Natural killer cell (primary cell): Measurements from ENCODE around the gene NFIB. TPM values are rescaled to one million over a fixed set of nuclear protein-coding genes. Genes with fewer than 3 reads are reported as not detected.

ENCODE experiments used
- ATAC-seq, 3 donors: fragments of 150-1000 bp in 2 of 3; fragments of 200-7000 bp in 1 of 3; cut with Tn5 transposase; 1 replicate in 1 of 3; 2 replicates in 2 of 3; pipeline ENCODE4 v1.10.0; 2021; ENCODE audit warnings: mild to moderate bottlenecking in 2 of 3, moderate library complexity in 2 of 3
- DNase-seq, 2 donors: peaks; one replicate each; pipeline versions ENCODE4 v3.0.0 to v3.0.0-alpha.2; 2013 to 2021; ENCODE audit warnings: mixed read lengths in 1 of 2
- H3K27ac ChIP-seq: one replicate; pipeline ENCODE4 v1.5.1; 2013; ENCODE audit warnings: mild to moderate bottlenecking, low read length
- H3K27me3 ChIP-seq: one replicate; pipeline ENCODE4 v1.6.1; 2013; ENCODE audit warnings: low read length; ENCODE audit not compliant: control insufficient read depth, insufficient read depth
- H3K36me3 ChIP-seq: one replicate; pipeline ENCODE4 v1.6.1; 2013; ENCODE audit warnings: low read length; ENCODE audit not compliant: control insufficient read depth, insufficient read depth
- H3K4me1 ChIP-seq: one replicate; pipeline ENCODE4 v1.6.1; 2013; ENCODE audit warnings: low read length; ENCODE audit not compliant: control insufficient read depth, insufficient read depth
- H3K4me3 ChIP-seq: one replicate; pipeline ENCODE4 v1.5.1; 2013; ENCODE audit warnings: low read length
- H3K9me3 ChIP-seq: one replicate; pipeline ENCODE4 v1.6.1; 2013; ENCODE audit warnings: low read length; ENCODE audit not compliant: control insufficient read depth, insufficient read depth
- H3K27ac Mint-ChIP-seq, 2 donors: one replicate each; pipeline ENCODE4 v1.8.0; 2022; ENCODE audit warnings: mild to moderate bottlenecking in 2 of 2, mixed read lengths in 2 of 2, moderate library complexity in 1 of 2
- H3K27me3 Mint-ChIP-seq, 2 donors: one replicate each; pipeline ENCODE4 v1.8.0; 2022; ENCODE audit warnings: low read depth in 2 of 2, mixed read lengths in 2 of 2
- H3K36me3 Mint-ChIP-seq: one replicate; pipeline ENCODE4 v1.8.0; 2022; ENCODE audit warnings: mixed read lengths
- H3K4me1 Mint-ChIP-seq, 2 donors: one replicate each; pipeline ENCODE4 v1.8.0; 2022; ENCODE audit warnings: mixed read lengths in 2 of 2
- H3K4me3 Mint-ChIP-seq: one replicate; pipeline ENCODE4 v1.8.0; 2022; ENCODE audit warnings: mild to moderate bottlenecking, moderate library complexity, mixed read lengths
- H3K9me3 Mint-ChIP-seq, 2 donors: one replicate each; pipeline ENCODE4 v1.8.0; 2022; ENCODE audit warnings: mixed read lengths in 2 of 2
- WGBS: methylation state at CpG from one replicate; pipeline ENCODE4 v1.1.7; 2013; ENCODE audit warnings: missing lambda C conversion rate; ENCODE audit not compliant: insufficient coverage; 5-methylcytosine and 5-hydroxymethylcytosine counted together
- intact Hi-C: fragments of 100-400 bp; cut with micrococcal nuclease; formaldehyde crosslinking; loops from one replicate; pipeline ENCODE4 v1.14.2; 2022
- total RNA-seq, 4 donors: library from RNA; stranded (reverse); fragments of 120-200 nt in 1 of 4; gene quantifications; one replicate each; pipeline versions ENCODE4 v1.2.3 to v1.2.4, GENCODE V29; 2013 to 2022
- TF ChIP-seq, protein P1 (sequence below): fragments of 200-600 bp; IDR thresholded peaks from one replicate; pipeline ENCODE4 v1.8.0; 2022; ENCODE audit warnings: antibody characterized with exemption

Gene NFIB
- total RNA-seq, 3 donors from 2014 or later (not counting 1 experiment from before 2014, with no cell fraction given) = 0.20 to 0.21 TPM; not detected in 1

DNA sequence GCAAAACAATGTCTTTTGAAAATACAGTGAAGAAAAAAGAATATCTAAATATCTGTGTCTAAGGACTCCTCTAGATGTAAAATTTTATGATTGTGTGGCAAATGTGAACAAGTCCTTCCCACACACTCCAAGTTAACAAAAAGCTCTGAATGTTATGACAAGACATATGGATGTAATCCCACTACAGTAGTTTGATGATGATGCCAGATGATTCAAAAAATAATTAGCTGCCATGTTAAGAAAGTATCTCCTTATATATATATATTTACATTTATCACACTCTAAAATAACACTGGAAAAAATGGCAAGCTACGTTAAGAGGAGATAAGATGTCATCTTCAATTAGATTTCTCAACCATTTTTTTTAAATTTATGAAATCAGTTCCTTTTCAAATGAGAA is 178.5 kb downstream of the NFIB start:
- no peak overlapping the region for H3K4me3 Mint-ChIP-seq
- no peaks in the 10 kb centered on the region for H3K36me3 Mint-ChIP-seq

DNA sequence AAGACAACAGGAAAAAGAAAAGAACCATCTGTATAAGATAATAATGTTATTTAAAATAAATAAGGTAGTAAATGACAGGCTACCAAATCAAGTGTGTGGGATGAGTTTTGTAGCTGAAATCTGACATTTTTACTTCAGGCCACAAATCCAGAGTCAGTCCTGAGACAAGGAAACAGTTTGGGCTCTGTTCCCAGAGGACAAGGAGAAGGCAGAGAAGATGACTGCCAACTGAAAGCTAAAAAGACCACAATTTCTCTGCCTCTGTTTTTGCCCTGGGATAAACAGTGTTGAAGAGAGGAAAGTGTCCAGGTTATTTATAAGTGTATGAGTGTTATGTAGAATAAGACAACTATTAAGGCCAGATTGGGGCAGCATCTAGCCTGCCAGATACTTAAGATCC is 180.5 kb downstream of the NFIB start:
- H3K27ac ChIP-seq = no peak overlapping the region
- no peaks in the 10 kb centered on the region for H3K9me3 ChIP-seq
- no peaks in the 10 kb centered on the region for H3K4me1 ChIP-seq
- no peak for DNase-seq
- no peaks in the 10 kb centered on the region for H3K27me3 Mint-ChIP-seq
- no peaks in the 10 kb centered on the region for H3K36me3 Mint-ChIP-seq
- no peaks in the 10 kb centered on the region for H3K27me3 ChIP-seq
- no peak for ATAC-seq
- H3K4me1 Mint-ChIP-seq = no peaks in the 10 kb centered on the region
- H3K36me3 ChIP-seq = no peaks in the 10 kb centered on the region
- TF ChIP-seq, protein P1, sequence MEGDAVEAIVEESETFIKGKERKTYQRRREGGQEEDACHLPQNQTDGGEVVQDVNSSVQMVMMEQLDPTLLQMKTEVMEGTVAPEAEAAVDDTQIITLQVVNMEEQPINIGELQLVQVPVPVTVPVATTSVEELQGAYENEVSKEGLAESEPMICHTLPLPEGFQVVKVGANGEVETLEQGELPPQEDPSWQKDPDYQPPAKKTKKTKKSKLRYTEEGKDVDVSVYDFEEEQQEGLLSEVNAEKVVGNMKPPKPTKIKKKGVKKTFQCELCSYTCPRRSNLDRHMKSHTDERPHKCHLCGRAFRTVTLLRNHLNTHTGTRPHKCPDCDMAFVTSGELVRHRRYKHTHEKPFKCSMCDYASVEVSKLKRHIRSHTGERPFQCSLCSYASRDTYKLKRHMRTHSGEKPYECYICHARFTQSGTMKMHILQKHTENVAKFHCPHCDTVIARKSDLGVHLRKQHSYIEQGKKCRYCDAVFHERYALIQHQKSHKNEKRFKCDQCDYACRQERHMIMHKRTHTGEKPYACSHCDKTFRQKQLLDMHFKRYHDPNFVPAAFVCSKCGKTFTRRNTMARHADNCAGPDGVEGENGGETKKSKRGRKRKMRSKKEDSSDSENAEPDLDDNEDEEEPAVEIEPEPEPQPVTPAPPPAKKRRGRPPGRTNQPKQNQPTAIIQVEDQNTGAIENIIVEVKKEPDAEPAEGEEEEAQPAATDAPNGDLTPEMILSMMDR = no peak
- H3K27ac Mint-ChIP-seq = no peak overlapping the region
- intact Hi-C loops = no loop called here
- H3K4me3 ChIP-seq = no peak overlapping the region
- H3K4me3 Mint-ChIP-seq = no peak overlapping the region
- peaks cover 0 to 3% of the 10 kb centered on the region in 2 donors for H3K9me3 Mint-ChIP-seq

More for the DNA sequence above, 178.5 kb downstream of the NFIB start:
- intact Hi-C loops = no loop called here
- Histone ChIP-seq H3K27me3 (no peaks in the 10 kb centered on the region), H3K4me3 (no peak overlapping the region), H3K36me3 (no peaks in the 10 kb centered on the region), H3K9me3 (peaks cover under 1% of the 10 kb centered on the region), H3K27ac (no peak overlapping the region), H3K4me1 (no peaks in the 10 kb centered on the region)
- H3K4me1 Mint-ChIP-seq = no peaks in the 10 kb centered on the region
- TF ChIP-seq, protein P1 = no peak
- no CpG with 5 or more reads among the region's 1 CpG for WGBS
- no peak for DNase-seq
- no peak for ATAC-seq
- no peak overlapping the region for H3K27ac Mint-ChIP-seq
- H3K9me3 Mint-ChIP-seq = peaks cover 0 to 3% of the 10 kb centered on the region in 2 donors
- no peaks in the 10 kb centered on the region for H3K27me3 Mint-ChIP-seq

DNA sequence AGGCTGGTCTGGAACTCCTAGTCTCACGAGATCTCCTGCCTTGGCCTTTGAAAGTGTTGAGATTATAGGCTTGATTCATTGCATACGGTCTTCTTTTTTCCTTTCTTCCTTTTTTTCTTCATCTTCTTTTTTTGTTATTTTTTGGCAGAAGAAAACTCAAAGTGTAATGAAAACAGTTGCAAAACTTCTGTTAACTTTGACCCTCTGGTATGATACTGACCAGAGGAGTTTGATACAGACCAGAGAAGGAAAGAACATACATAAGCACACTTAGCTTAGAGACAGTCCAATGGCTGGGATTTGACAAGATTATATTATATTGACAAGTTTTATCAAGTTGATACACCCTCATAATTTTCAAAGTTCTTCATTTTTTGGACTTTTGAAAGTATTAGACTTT is 181.2 kb downstream of the NFIB start:
- ATAC-seq (no peak), DNase-seq (no peak)
- Histone ChIP-seq H3K27ac (no peak overlapping the region), H3K36me3 (no peaks in the 10 kb centered on the region), H3K4me1 (no peaks in the 10 kb centered on the region), H3K4me3 (no peak overlapping the region), H3K9me3 (no peaks in the 10 kb centered on the region), H3K27me3 (no peaks in the 10 kb centered on the region)
- Mint-ChIP-seq H3K27ac (no peak overlapping the region), H3K4me3 (no peak overlapping the region), H3K27me3 (no peaks in the 10 kb centered on the region), H3K9me3 (peaks cover 0 to 3% of the 10 kb centered on the region in 2 donors), H3K4me1 (no peaks in the 10 kb centered on the region), H3K36me3 (no peaks in the 10 kb centered on the region)
- no CpG with 5 or more reads among the region's 2 CpGs for WGBS
- TF ChIP-seq, protein P1 = no peak
- intact Hi-C loops = no loop called here

DNA sequence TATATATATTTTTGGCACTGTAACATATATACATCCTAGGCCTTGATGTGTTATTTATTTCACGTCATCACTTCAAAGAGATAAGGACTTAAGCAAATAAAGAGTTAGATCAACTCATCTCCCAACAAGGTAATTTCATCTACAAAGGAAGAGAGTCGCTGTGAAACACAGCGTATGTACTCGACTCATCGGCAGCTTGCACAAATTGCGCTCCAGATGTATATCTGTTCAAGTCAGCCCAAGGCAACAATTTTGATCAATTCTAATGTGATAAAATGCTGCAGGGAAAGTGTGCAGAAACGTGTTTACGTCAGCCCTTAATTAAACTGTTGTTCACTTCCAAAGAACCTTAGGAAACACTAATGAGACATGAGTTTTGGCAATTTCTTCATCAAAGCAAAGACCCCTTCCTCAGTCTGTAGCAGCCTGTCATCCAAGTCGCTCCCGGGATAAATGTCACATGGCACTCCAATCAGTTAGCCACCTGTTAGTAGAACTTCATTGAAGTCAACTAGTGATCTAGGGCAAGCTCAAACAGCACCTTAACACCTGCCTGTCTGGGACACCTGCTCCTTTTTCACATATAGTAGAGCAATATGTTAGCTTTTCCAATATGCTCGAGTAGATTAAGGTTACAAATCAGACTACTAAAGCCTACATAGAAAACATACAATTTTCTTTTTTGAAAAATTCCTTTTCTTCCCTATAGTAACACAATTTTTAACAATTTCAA is 182.4 kb downstream of the NFIB start:
- no peaks in the 10 kb centered on the region for H3K27me3 ChIP-seq
- TF ChIP-seq, protein P1 = no peak
- Mint-ChIP-seq H3K36me3 (no peaks in the 10 kb centered on the region), H3K4me1 (no peaks in the 10 kb centered on the region), H3K27ac (no peak overlapping the region), H3K4me3 (no peak overlapping the region), H3K27me3 (no peaks in the 10 kb centered on the region), H3K9me3 (peaks cover 0 to 3% of the 10 kb centered on the region in 2 donors)
- no peak overlapping the region for H3K27ac ChIP-seq
- no peak for DNase-seq
- no peaks in the 10 kb centered on the region for H3K9me3 ChIP-seq
- no peak overlapping the region for H3K4me3 ChIP-seq
- H3K4me1 ChIP-seq = no peaks in the 10 kb centered on the region
- ATAC-seq = no peak
- H3K36me3 ChIP-seq = no peaks in the 10 kb centered on the region
- 92% methylated on average over 10 of the region's 11 CpGs for WGBS
- intact Hi-C loops = no loop called here
